ENCODE results near the gene ABLIM2.

The ABLIM2 gene

DNA sequence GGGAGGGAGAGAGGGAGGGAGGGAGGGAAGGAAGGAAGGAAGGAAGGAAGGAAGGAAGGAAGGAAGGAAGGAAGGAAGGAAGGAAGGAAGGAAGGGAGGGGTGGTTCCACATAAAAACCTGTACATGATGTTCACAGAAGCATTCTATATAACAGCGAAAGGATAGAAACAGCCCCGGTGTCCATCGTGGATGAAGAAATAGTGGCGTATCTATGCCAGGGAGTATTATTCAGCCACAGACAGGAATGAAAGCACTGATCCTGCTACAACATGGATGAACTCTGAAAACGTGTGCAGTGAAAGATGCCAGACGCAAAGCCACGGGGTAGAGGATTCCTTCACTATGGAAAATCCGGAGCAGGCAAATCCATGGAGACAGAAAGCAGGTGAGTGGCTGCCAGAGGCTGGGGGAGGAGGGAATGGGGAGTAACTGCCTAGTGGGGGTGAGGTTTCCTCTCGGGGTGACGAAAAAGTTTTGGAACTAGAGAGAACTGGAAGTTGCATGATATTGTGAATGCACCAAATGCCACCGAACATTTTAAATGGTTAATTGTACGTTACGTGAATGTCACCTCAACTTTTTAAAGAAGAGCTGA lies 92.2 kb downstream of the ABLIM2 start:
- DNase-seq: no peak

DNA sequence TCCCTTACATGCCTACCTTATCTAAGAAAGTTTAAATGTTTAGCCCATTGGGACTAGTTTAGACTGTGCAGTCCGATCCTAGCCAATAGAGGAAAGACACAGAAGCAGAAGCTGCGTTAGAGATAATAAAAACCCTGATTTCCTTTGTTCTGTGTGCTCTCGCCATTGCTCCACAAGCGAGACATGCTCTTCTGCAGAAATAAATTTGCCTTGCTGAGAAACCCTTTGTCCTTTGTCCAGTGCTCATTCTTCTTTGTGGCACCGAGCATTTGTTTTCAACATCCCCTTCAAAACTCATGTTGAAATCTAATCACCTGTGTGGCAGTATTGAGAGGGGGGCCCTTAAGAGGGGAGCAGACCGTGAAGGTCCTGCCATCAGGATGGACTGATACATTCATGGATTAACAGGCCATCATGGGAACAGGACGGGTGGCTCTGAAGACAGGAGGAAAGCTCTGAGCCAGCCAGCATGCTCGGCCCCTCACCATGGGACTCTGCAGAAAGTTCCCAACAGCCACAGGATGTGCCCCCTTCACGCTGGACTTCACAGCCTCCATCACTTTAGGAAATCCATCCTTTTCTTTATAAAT lies 94.5 kb downstream of the ABLIM2 start:
- DNase-seq: peak in 1 of 2 experiments; percentile 19

GRCh38 chr4:8061573-8061972 lies 97.0 kb downstream of the ABLIM2 start:
- no peak for DNase-seq

- no peak for DNase-seq
Observed at GRCh38 chr4:8061145-8061544, 97.5 kb downstream of the ABLIM2 start.

DNA sequence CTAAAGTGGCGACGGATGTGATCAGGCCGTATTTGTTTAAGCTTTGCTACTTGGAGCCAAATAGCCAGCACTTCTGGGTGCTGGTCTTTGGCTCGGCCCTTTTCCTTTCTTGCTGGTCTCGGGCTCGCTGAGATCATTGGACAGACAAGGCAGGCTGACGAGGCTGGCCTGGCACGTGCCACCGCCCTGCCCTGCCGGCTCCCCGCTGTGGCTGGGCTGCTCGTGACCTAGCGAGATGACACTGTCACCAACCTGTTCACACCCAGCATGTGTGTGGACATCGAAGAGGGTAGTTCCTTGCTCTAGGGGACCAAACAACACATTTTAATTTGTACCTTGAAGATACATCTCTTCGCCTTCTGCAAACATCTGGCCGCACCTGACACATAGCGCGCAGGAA lies 98.0 kb downstream of the ABLIM2 start:
- DNase-seq: no peak

GRCh38 chr4:8058031-8058479 lies 100.6 kb downstream of the ABLIM2 start:
- DNase-seq: no peak

GRCh38 chr4:8055206-8055605 lies 103.4 kb downstream of the ABLIM2 start:
- no peak for DNase-seq

DNA sequence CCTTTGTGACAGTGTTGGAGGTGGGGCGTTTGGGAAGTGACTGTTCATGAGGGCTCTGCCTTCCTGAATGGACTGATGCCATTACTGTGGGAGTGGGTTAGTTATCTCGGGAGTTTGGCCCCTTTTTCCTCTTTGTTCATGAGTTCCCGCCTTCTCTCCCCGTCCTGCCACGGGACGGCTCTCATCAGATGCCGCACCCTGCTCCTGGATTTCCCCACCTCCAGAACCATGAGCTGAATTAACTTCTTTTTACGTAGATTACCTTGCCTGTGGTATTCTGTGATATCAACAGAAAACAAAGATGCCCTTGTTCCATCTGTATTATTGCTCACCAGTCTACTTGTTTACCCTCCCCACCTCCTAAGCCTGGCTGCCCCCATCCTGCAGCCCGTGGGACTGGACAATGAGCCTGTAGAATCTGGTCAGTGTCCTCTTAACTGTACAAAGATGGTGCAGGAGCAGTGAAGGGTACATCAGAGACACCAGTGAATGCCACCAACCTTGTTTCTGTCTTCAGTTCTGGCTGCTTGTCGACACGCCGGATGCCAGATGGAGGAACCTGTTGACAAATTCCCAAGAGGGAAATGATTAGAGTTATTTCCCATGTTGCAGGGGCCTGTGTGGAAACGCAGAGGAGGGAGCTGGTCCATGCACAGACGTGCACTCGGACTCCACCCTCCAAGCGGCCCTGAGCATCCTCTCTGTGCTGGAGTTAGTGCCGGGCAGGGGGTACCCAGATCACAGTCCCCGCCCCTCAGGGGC lies 104.7 kb downstream of the ABLIM2 start:
- DNase-seq: no peak

DNA sequence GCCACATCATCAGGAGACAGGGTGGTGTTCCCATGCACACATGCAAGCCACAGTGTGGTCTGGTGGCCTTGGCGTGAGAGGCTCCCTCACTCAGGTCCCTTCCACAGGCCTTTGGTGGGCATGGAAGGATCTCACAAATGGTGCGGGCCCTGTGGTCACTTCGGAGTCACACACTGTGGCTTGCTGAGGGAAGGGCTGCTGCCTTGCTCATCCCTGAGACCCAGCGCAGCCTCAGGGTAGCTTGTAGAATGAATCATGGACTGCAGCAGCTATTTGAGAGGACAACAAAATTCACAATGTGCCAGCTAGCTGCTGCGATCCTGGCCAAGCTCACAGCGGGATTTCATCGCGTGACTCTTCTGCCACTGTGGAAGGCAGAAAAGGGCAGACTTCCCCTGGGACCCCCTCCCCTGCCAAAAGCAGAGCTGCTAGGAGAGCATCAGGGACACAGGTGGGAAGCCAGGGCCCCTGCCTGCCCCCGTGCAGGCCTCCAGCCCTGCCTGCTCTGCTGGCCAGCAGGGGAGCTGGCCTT lies 106.4 kb downstream of the ABLIM2 start:
- DNase-seq: no peak

GRCh38 chr4:8051644-8052043 lies 107.0 kb downstream of the ABLIM2 start:
- peak in 1 of 2 experiments; percentile 57 for DNase-seq

DNA sequence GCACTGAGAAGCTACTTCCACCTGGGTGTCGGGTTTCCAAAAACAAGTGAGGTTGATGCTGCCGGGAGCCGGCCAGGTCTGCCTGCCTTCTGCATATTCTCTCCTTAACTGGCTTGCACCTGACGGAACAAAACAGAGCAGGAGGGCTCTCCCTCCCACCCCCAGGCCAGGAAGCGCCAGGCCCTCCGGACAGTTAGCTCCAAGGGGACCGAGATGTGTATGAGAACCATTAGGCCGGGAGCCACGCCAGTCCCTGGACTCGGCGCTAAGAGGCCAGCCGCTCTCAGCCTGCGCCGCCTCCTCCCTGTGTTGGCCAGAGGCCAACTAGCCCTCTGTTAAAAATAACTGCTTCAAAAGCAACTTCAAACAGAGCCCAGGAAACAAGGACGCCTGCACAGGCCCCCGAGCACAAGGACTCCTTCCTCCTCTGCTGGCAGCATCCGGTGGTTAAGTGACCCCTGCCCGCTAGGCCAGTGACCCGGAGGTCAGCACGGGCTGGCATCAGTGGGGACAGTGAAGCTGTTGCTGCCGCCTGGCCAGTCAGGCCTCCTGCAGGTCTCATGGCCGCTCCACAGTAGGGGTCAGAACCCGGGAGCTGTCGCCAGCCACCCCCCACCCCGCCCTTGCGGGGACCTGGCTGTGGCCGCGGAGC lies 107.9 kb downstream of the ABLIM2 start:
- peak; percentile 93 to 98 for DNase-seq

GRCh38 chr4:8050180-8050554 lies 108.4 kb downstream of the ABLIM2 start:
- DNase-seq: no peak

- peak in 1 of 2 experiments; percentile 42 for DNase-seq
Observed at GRCh38 chr4:8048856-8049676, 109.5 kb downstream of the ABLIM2 start.

DNA sequence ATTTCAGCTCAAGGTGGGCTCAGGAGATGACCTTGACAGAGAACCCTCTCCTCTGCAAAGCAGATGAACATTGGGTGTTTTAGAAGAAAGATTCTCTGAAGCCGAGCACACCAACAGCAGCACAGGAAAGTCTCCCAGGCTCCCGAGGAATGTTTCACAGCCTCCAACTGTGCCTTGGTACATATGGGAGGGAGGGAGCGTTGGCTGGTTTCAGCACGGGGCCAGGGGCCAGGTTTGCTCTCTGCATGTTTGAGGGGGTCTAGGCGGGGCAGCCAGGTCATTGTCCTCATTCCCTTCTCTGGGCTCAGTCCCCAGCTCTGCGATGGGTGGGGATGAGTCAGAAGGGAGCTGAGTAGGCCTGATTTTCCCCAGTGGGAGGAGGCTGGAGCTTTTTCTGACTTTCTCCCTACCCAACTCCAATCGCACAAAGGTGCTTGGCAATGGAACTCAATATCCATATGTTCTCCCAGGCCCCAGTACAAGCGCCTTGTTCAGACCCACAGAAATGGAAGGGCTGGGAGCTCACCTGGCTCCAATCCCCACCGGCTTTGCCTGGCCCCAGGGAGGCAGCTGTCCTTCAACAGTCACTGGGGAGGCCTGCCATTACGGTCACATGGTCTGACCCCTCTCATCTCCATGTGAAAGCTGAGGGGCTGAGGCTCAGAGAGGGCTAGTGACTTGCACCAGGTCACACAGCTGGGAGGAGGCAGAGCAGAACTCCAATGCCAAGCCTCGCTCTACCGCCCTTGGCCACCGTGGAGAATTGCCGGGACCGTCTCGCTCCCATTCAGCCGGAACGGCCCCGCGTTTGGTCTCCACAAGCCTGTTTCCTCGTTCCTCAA lies 110.6 kb downstream of the ABLIM2 start:
- no peak for DNase-seq

- peak in 1 of 2 experiments; percentile 28 for DNase-seq
Observed at GRCh38 chr4:8046925-8047541, 111.6 kb downstream of the ABLIM2 start.

DNA sequence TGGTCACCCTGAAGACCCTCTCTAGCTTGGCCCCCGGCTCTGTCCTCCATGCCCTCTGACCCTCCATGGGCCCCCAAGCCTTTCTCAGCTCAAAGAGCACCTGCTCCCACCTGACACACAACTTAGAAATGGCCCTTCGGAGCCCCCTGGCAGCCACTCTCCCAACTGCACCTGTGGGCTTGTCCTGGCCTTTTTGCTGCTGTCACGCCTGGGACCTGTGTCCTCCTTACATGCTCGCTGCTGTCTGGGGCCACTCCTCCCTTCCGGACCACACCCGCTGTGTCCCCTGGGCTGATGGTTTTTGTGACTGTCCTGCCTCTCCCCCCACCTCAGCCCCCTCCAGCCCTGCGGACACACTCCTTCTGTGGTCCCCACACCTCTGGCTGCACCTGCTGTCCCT lies 112.7 kb downstream of the ABLIM2 start:
- DNase-seq: peak; percentile 53 to 84

- peak; percentile 99 to 100 for DNase-seq
Observed at GRCh38 chr4:8044699-8045098, 113.9 kb downstream of the ABLIM2 start.

DNA sequence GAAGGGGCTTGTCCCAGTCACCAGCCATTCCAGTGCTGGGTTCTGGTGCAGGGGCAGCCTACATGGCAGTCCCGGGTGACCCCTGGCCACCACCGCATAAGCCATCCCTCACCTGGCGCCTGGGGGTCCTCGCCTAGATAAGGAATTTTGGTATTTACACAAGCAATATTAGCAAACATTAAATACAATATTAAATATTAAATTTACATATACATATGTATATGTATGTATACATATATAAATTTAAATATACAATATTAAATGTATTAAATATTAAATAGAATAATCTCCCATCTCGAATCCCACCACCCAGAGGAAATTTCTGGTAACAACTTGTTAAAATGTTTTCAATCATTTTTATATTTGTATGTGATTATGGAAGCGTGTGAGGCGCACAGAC lies 114.4 kb downstream of the ABLIM2 start:
- no peak for DNase-seq

- peak in 1 of 2 experiments; percentile 47 for DNase-seq
Observed at GRCh38 chr4:8043596-8043995, 115.0 kb downstream of the ABLIM2 start.

DNA sequence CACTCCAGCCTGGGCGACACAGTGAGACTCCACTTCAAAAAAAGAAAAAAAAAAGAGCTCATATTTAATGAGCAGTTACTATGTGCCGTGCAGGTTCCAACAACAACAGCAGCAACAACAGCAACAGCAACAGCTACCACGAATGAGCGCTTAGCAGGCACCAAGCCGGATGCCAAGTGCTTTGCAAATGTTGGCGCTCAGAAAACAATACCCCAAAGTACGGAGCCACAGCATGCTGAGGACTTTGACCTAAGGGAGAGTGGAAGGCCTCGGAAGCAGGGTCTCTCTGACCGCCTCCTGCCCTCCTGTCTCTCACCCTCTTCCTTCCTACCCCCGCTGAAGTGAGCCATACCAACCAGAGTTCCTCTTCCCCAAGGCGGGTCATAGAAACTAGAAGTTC lies 116.7 kb downstream of the ABLIM2 start:
- no peak for DNase-seq

- DNase-seq: peak in 1 of 2 experiments; percentile 45
Observed at GRCh38 chr4:8041172-8041571, 117.4 kb downstream of the ABLIM2 start.
